Right atrium auricular region (tissue), 2 donors: Measurements from ENCODE around the gene MALAT1. TPM values are rescaled to one million over a fixed set of nuclear protein-coding genes. Genes with fewer than 3 reads are reported as not detected.

ENCODE experiments used
- DNase-seq: peaks from one replicate; pipeline ENCODE4 v3.0.0-alpha.2; 2019; ENCODE audit warnings: low spot score
- H3K27ac ChIP-seq, 2 donors: fragments of 200-600 bp; sonication (generic); 1 replicate in 1 of 2; 2 replicates in 1 of 2; pipeline ENCODE4 v1.5.1; 2016 to 2019
- H3K27me3 ChIP-seq, 2 donors: fragments of 200-600 bp; sonication (generic); one replicate each; pipeline versions ENCODE4 v1.5.1 to v1.6.0; 2017 to 2019
- H3K36me3 ChIP-seq: fragments of 200-600 bp; sonication (generic); one replicate; pipeline ENCODE4 v1.5.1; 2016
- H3K4me1 ChIP-seq, 2 donors: fragments of 200-600 bp; sonication (generic); one replicate each; pipeline versions ENCODE4 v1.5.1 to v1.6.0; 2017 to 2019
- H3K4me3 ChIP-seq, 2 donors: fragments of 200-600 bp; sonication (generic); 1 replicate in 1 of 2; 2 replicates in 1 of 2; pipeline ENCODE4 v1.5.1; 2017 to 2019; ENCODE audit warnings: mild to moderate bottlenecking in 1 of 2, moderate library complexity in 1 of 2
- H3K9me3 ChIP-seq, 2 donors: fragments of 200-600 bp; sonication (generic); one replicate each; pipeline ENCODE4 v1.5.1; 2019
- total RNA-seq, 2 donors: library from RNA; depleted of rRNA; stranded (reverse); fragments of >200 nt; gene quantifications; one replicate each; pipeline ENCODE4 v1.1.0, GENCODE V29; 2016
- TF ChIP-seq, protein P1 (sequence below), 2 donors: fragments of 200-600 bp; sonication (generic); IDR thresholded peaks; one replicate each; pipeline ENCODE4 v1.5.1; 2019; ENCODE audit warnings: antibody characterized with exemption in 2 of 2

MALAT1 gene
- total RNA-seq, 2 donors from 2014 or later: 2,120 to 2,577 TPM

DNA sequence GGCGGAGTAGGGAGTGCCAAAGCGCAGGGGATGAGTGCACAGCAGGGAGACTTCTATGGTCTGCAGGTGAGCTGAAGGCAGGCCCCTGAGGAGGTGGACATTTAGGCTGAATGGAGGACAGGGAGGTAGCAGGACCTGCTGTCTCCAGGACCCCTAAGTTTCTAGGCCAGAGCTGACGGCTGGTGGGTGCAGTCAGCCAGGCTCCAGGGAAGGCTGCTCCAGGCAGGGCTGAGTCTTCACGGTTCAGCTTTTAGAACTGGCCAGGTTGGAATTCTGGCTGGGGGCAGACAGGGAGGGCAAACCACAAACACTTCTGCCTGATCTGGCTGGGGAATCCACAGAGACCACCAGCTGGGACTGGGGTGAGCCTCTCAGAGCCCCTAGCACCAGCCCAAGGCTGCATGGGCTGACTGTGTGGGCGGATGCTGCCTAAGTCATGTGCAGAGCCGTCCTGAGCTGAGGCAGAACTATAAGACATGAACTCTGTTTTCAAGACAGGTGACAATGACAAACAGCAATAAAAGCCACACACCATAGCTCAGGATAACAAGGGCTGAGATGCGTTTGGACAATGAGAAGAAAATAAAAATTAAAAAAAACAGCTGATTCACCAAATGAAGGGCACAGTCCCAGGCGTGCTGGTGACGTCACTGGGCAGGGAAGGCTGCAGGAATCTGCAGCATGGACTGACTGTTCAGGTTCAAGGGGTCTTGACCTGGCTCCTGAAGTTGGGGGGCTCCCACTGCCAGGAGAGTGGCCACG lies 10.4 kb upstream of the MALAT1 start:
- TF ChIP-seq, protein P1, sequence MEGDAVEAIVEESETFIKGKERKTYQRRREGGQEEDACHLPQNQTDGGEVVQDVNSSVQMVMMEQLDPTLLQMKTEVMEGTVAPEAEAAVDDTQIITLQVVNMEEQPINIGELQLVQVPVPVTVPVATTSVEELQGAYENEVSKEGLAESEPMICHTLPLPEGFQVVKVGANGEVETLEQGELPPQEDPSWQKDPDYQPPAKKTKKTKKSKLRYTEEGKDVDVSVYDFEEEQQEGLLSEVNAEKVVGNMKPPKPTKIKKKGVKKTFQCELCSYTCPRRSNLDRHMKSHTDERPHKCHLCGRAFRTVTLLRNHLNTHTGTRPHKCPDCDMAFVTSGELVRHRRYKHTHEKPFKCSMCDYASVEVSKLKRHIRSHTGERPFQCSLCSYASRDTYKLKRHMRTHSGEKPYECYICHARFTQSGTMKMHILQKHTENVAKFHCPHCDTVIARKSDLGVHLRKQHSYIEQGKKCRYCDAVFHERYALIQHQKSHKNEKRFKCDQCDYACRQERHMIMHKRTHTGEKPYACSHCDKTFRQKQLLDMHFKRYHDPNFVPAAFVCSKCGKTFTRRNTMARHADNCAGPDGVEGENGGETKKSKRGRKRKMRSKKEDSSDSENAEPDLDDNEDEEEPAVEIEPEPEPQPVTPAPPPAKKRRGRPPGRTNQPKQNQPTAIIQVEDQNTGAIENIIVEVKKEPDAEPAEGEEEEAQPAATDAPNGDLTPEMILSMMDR (IDR thresholded peaks at IDR 0.05): no peak
- Histone ChIP-seq H3K4me3 (peak overlapping the region in 1 of 2 donors; percentile 12), H3K9me3 (no peaks in the 10 kb centered on the region), H3K27me3 (no peaks in the 10 kb centered on the region), H3K4me1 (peaks cover 0 to 84% of the 10 kb centered on the region in 2 donors), H3K36me3 (no peaks in the 10 kb centered on the region), H3K27ac (peak overlapping the region; percentile 95 to 100)
- no peak for DNase-seq

GRCh38 chr11:65489035-65489705 lies 9.7 kb upstream of the MALAT1 start:
- DNase-seq: no peak
- H3K27me3 ChIP-seq: no peaks in the 10 kb centered on the region
- no peaks in the 10 kb centered on the region for H3K9me3 ChIP-seq
- H3K27ac ChIP-seq: peak overlapping the region; percentile 95 to 100
- no peaks in the 10 kb centered on the region for H3K36me3 ChIP-seq
- TF ChIP-seq, protein P1 (IDR thresholded peaks at IDR 0.05): no peak
- H3K4me1 ChIP-seq: peaks cover 0 to 91% of the 10 kb centered on the region in 2 donors
- H3K4me3 ChIP-seq: peak overlapping the region in 1 of 2 donors; percentile 7

DNA sequence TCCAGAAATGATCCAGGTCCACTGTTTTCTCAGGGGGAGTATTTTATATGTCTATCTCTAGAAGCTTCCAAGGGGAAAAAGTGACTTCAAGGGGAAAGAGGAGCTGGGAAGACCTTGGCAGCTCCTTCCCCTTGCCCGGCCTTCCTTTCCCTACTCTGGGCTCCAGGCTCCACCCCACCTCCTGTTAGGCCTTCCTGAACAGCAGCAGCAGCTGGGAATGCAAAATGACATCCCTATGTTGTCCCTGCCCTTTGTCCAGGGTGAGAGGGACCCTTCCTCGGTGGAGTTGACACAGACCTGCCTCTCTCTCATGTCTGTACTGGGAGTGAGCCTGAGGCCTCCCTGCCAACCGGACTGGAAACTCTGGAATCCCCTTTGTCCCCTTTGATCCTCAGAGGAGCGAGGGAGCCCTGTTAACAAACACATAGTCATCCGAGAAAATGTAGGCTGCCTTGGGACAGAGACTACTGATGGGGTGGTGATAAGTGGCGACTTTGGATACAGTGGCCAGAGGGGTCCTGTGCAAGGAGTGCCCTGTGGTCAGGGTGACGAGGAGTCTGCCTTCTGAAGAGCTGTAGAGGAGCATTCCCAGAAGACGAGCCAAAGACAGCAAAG lies 9.0 kb upstream of the MALAT1 start:
- Histone ChIP-seq H3K36me3 (no peaks in the 10 kb centered on the region), H3K27ac (peak overlapping the region; percentile 95 to 100), H3K4me3 (peak overlapping the region in 1 of 2 donors; percentile 7), H3K27me3 (no peaks in the 10 kb centered on the region), H3K9me3 (no peaks in the 10 kb centered on the region), H3K4me1 (peaks cover 0 to 97% of the 10 kb centered on the region in 2 donors)
- TF ChIP-seq, protein P1 (IDR thresholded peaks at IDR 0.05): no peak
- no peak for DNase-seq

- Histone ChIP-seq H3K27ac (peak overlapping the region; percentile 95 to 100), H3K36me3 (no peaks in the 10 kb centered on the region), H3K9me3 (no peaks in the 10 kb centered on the region), H3K4me1 (peaks cover 0 to 98% of the 10 kb centered on the region in 2 donors), H3K4me3 (no peak overlapping the region), H3K27me3 (no peaks in the 10 kb centered on the region)
- TF ChIP-seq, protein P1 (IDR thresholded peaks at IDR 0.05): no peak
- no peak for DNase-seq
These were observed 7.7 kb upstream of the MALAT1 start for GRCh38 chr11:65491163-65491465.

DNA sequence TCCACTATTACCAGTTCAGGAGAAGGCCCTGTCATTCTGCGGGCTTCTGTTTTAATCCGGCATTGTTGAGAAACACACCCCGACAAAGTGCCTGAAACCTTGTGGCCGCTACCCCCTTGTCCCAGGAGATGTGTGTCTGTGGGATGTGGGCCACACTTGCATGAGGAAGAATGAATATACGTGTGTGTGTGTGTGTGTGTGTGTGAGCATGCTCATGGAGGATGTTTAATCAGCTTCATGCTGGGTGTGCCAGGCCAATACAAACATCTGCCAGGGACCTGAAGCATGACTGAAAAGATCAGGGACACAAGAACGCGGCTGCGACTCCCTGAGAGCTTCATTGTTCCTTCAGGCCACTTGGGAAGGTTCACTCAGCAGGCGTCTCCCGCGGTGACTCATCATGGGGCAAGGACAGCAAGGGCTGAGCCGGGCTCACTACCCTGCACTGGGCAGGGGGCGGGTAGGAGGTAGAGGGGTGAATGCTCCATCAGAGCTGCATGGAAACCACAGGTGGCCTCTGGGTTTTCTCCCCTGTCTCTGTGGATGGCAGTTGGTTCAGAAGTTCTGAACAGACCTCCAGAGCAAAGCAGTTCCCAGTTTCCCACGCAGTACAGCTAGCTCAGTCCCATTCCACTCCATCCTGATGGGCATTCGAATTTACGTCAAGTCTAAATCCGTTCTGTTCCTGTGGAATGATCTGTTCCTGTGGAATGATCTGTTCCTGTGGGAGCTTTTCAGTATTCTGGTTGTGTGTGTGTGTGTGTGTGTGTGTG lies 7.0 kb upstream of the MALAT1 start:
- no peaks in the 10 kb centered on the region for H3K27me3 ChIP-seq
- H3K27ac ChIP-seq: peak overlapping the region; percentile 95 to 100
- no peaks in the 10 kb centered on the region for H3K9me3 ChIP-seq
- DNase-seq: peak; percentile 97
- H3K36me3 ChIP-seq: no peaks in the 10 kb centered on the region
- no peak overlapping the region for H3K4me3 ChIP-seq
- H3K4me1 ChIP-seq: peaks cover 0 to 98% of the 10 kb centered on the region in 2 donors
- TF ChIP-seq, protein P1 (IDR thresholded peaks at IDR 0.05): no peak
